Activated T-helper 1 cell treated with anti-CD3 and anti-CD28 coated beads, Interleukin-12 subunit alpha, Interleukin-12 subunit beta, Interleukin-2, Interleukin-4 antibody, amounts not matched to agents 30 ng/mL and 10 ng/mL and 1 ng/mL, durations not matched to agents 14 hours and 24 hours and 36 hours (primary cell): ENCODE measurements around the gene LGALS3. TPM values are rescaled to one million over a fixed set of nuclear protein-coding genes. Genes with fewer than 3 reads are reported as not detected.

Experiments used
- DNase-seq: peaks from one replicate; pipeline ENCODE4 v3.0.0; 2021; ENCODE audit warnings: low spot score
- H3K27ac Mint-ChIP-seq: one replicate; pipeline ENCODE4 v1.8.0; 2021; ENCODE audit warnings: mild to moderate bottlenecking, mixed read lengths
- H3K27me3 Mint-ChIP-seq: one replicate; pipeline ENCODE4 v1.8.0; 2022; ENCODE audit warnings: mild to moderate bottlenecking, moderate library complexity, mixed read lengths; ENCODE audit not compliant: insufficient read depth
- H3K36me3 Mint-ChIP-seq: one replicate; pipeline ENCODE4 v1.8.0; 2021; ENCODE audit warnings: low read depth, mixed read lengths
- H3K4me1 Mint-ChIP-seq: one replicate; pipeline ENCODE4 v1.8.0; 2021; ENCODE audit warnings: low read depth, mixed read lengths
- H3K4me3 Mint-ChIP-seq: one replicate; pipeline ENCODE4 v1.8.0; 2021; ENCODE audit warnings: mild to moderate bottlenecking, moderate library complexity, mixed read lengths
- H3K9me3 Mint-ChIP-seq: one replicate; pipeline ENCODE4 v1.8.0; 2021; ENCODE audit warnings: mixed read lengths
- intact Hi-C: fragments of 100-400 bp; cut with micrococcal nuclease; formaldehyde crosslinking; loops from one replicate; pipeline ENCODE4 v1.15.1; 2024
- total RNA-seq: library from RNA; stranded (reverse); gene quantifications from 2 replicates; pipeline ENCODE4 v1.2.3, GENCODE V29; 2022

The LGALS3 gene
- total RNA-seq, 1 donor from 2014 or later: 10.4 TPM

GRCh38 chr14:55102141-55102621, 26.9 kb upstream of the LGALS3 start:
- Mint-ChIP-seq H3K4me1 (peaks cover 62% of the 10 kb centered on the region), H3K9me3 (peaks cover 12% of the 10 kb centered on the region), H3K4me3 (peak overlapping the region; percentile 41), H3K27ac (peak overlapping the region; percentile 94), H3K36me3 (peaks cover 9% of the 10 kb centered on the region), H3K27me3 (no peaks in the 10 kb centered on the region)
- DNase-seq: peak; percentile 41
- intact Hi-C loops: loop anchor here (1.0 to 2.0 kb wide), 3 partner anchors 13 to 49 kb away; partner anchors contain the start of gene LGALS3

GRCh38 chr14:55103005-55103640, 25.9 kb upstream of the LGALS3 start:
- peak overlapping the region; percentile 94 for H3K27ac Mint-ChIP-seq
- H3K4me3 Mint-ChIP-seq: peak overlapping the region; percentile 51
- H3K9me3 Mint-ChIP-seq: peaks cover 12% of the 10 kb centered on the region
- peaks cover 9% of the 10 kb centered on the region for H3K36me3 Mint-ChIP-seq
- no peaks in the 10 kb centered on the region for H3K27me3 Mint-ChIP-seq
- peaks cover 61% of the 10 kb centered on the region for H3K4me1 Mint-ChIP-seq
- intact Hi-C loops: loop anchor here (2.0 kb wide), 1 partner anchor 50 kb away; no protein-coding TSS in a partner anchor
- DNase-seq: peak; percentile 38

GRCh38 chr14:55103971-55104954, 24.8 kb upstream of the LGALS3 start:
- peaks cover 12% of the 10 kb centered on the region for H3K9me3 Mint-ChIP-seq
- peaks cover 9% of the 10 kb centered on the region for H3K36me3 Mint-ChIP-seq
- DNase-seq: no peak
- peak overlapping the region; percentile 58 for H3K27ac Mint-ChIP-seq
- intact Hi-C loops: loop anchor here (2.0 kb wide), 1 partner anchor 51 kb away; no protein-coding TSS in a partner anchor
- peaks cover 61% of the 10 kb centered on the region for H3K4me1 Mint-ChIP-seq
- no peaks in the 10 kb centered on the region for H3K27me3 Mint-ChIP-seq
- peak overlapping the region; percentile 31 for H3K4me3 Mint-ChIP-seq

- H3K4me3 Mint-ChIP-seq: no peak overlapping the region
- no peaks in the 10 kb centered on the region for H3K27me3 Mint-ChIP-seq
- H3K36me3 Mint-ChIP-seq: peaks cover 11% of the 10 kb centered on the region
- peaks cover 12% of the 10 kb centered on the region for H3K9me3 Mint-ChIP-seq
- no peak for DNase-seq
- intact Hi-C loops: no loop called here
- peaks cover 47% of the 10 kb centered on the region for H3K4me1 Mint-ChIP-seq
- no peak overlapping the region for H3K27ac Mint-ChIP-seq
Observed at GRCh38 chr14:55105991-55106390, 23.1 kb upstream of the LGALS3 start.

GRCh38 chr14:55107766-55108554, 21.1 kb upstream of the LGALS3 start:
- intact Hi-C loops: no loop called here
- H3K9me3 Mint-ChIP-seq: peaks cover 12% of the 10 kb centered on the region
- no peak for DNase-seq
- no peaks in the 10 kb centered on the region for H3K27me3 Mint-ChIP-seq
- H3K4me1 Mint-ChIP-seq: peaks cover 33% of the 10 kb centered on the region
- H3K27ac Mint-ChIP-seq: peak overlapping the region; percentile 67
- H3K36me3 Mint-ChIP-seq: peaks cover 11% of the 10 kb centered on the region
- H3K4me3 Mint-ChIP-seq: no peak overlapping the region

- H3K9me3 Mint-ChIP-seq: peaks cover 3% of the 10 kb centered on the region
- H3K4me1 Mint-ChIP-seq: peaks cover 17% of the 10 kb centered on the region
- no peak overlapping the region for H3K4me3 Mint-ChIP-seq
- intact Hi-C loops: no loop called here
- no peak for DNase-seq
- no peak overlapping the region for H3K27ac Mint-ChIP-seq
- H3K36me3 Mint-ChIP-seq: peaks cover 5% of the 10 kb centered on the region
- no peaks in the 10 kb centered on the region for H3K27me3 Mint-ChIP-seq
Observed at GRCh38 chr14:55109836-55110235, 19.2 kb upstream of the LGALS3 start.

GRCh38 chr14:55111122-55111708, 17.8 kb upstream of the LGALS3 start:
- intact Hi-C loops: no loop called here
- Mint-ChIP-seq H3K9me3 (no peaks in the 10 kb centered on the region), H3K4me3 (no peak overlapping the region), H3K36me3 (peaks cover 2% of the 10 kb centered on the region), H3K27me3 (no peaks in the 10 kb centered on the region), H3K4me1 (peaks cover 17% of the 10 kb centered on the region), H3K27ac (no peak overlapping the region)
- no peak for DNase-seq

GRCh38 chr14:55114720-55115119, 14.3 kb upstream of the LGALS3 start:
- peaks cover 2% of the 10 kb centered on the region for H3K36me3 Mint-ChIP-seq
- no peak overlapping the region for H3K4me3 Mint-ChIP-seq
- no peak for DNase-seq
- intact Hi-C loops: no loop called here
- H3K9me3 Mint-ChIP-seq: no peaks in the 10 kb centered on the region
- H3K27me3 Mint-ChIP-seq: no peaks in the 10 kb centered on the region
- peaks cover 7% of the 10 kb centered on the region for H3K4me1 Mint-ChIP-seq
- no peak overlapping the region for H3K27ac Mint-ChIP-seq

GRCh38 chr14:55115460-55115859, 13.6 kb upstream of the LGALS3 start:
- intact Hi-C loops: no loop called here
- Mint-ChIP-seq H3K36me3 (peaks cover 2% of the 10 kb centered on the region), H3K27ac (no peak overlapping the region), H3K4me3 (no peak overlapping the region), H3K27me3 (peaks cover 2% of the 10 kb centered on the region), H3K9me3 (no peaks in the 10 kb centered on the region), H3K4me1 (peaks cover 7% of the 10 kb centered on the region)
- DNase-seq: no peak

GRCh38 chr14:55115861-55116245, 13.2 kb upstream of the LGALS3 start:
- no peak overlapping the region for H3K27ac Mint-ChIP-seq
- H3K4me3 Mint-ChIP-seq: no peak overlapping the region
- DNase-seq: no peak
- H3K27me3 Mint-ChIP-seq: peaks cover 3% of the 10 kb centered on the region
- intact Hi-C loops: no loop called here
- peaks cover 1% of the 10 kb centered on the region for H3K36me3 Mint-ChIP-seq
- no peaks in the 10 kb centered on the region for H3K9me3 Mint-ChIP-seq
- H3K4me1 Mint-ChIP-seq: peaks cover 7% of the 10 kb centered on the region

- Mint-ChIP-seq H3K4me1 (peaks cover 7% of the 10 kb centered on the region), H3K4me3 (no peak overlapping the region), H3K9me3 (no peaks in the 10 kb centered on the region), H3K27ac (no peak overlapping the region), H3K36me3 (no peaks in the 10 kb centered on the region), H3K27me3 (peaks cover 5% of the 10 kb centered on the region)
- DNase-seq: no peak
- intact Hi-C loops: no loop called here
Observed at GRCh38 chr14:55116246-55117030, 12.6 kb upstream of the LGALS3 start.
